ENCODE measurements around the gene MAP3K3. TPM values are rescaled to one million over a fixed set of nuclear protein-coding genes. Genes with fewer than 3 reads are reported as not detected.

Gene MAP3K3
- total and polyA plus RNA-seq, 10 of the 15 experiments (the other 5 are each of a cell fraction or from before 2014, with no cell fraction given) = 1.6 to 24.1 (median 15.0) TPM

DNA sequence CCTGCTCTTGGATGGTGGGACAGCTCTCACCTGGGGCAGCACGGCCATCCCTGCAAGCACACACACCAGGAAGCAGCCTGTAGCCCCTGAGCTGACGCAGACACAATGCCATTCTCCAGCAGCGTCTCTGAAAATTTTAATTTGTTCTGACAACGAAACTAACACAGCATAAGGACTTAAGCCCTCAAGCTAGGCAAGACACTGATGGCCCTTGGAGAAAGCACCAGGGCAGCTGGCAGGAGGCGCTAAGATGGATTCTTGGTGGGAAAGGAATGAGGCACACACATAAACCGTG is 80.5 kb downstream of the MAP3K3 start:
- DNase-seq (ENCODE audit: low read depth, low spot score) = no peak
- CTCF ChIA-PET = interaction anchor here (0.6 to 2.2 kb wide), 8 partner anchors 8 to 148 kb away, joined by 3 to 7 read pairs (median 3); no protein-coding TSS in a partner anchor
- peak overlapping the region; percentile 93 for H3K27ac ChIP-seq (ENCODE audit: control insufficient read depth, insufficient read depth)
- H3K36me3 ChIP-seq (ENCODE audit: control insufficient read depth in 2 of 2, insufficient read depth in 2 of 2, low read length in 1 of 2) = peaks cover 0 to 10% of the 10 kb centered on the region in 2 experiments; a peak in 3 of 4 replicates
- POLR2A ChIA-PET = interaction anchor here (0.5 to 4.2 kb wide), 6 partner anchors 14 to 144 kb away, joined by 3 to 42 read pairs (median 3); partner anchors contain the start of genes CCDC47, DDX42 and STRADA
- no peak for ATAC-seq
- H3K9ac ChIP-seq (ENCODE audit: control insufficient read depth, insufficient read depth, low read length) = peak overlapping the region; percentile 86
- FAIRE-seq = no peak
- no peaks in the 10 kb centered on the region for H3K27me3 ChIP-seq (replicated peaks in 1 of 2; ENCODE audit: control insufficient read depth in 2 of 2, insufficient read depth in 2 of 2, low read length in 1 of 2)
- H3K4me1 ChIP-seq (ENCODE audit: control insufficient read depth, insufficient read depth, low read length) = peaks cover 16% of the 10 kb centered on the region
- RAD21 ChIA-PET (ENCODE audit: unreplicated experiment) = interaction anchor here (2.6 to 3.8 kb wide), 2 partner anchors 40 to 70 kb away, joined by 10 to 23 read pairs; partner anchors contain the start of genes CCDC47, DDX42 and STRADA
- H3K9me3 ChIP-seq (replicated peaks; ENCODE audit: control insufficient read depth, insufficient read depth, low read length) = no peaks in the 10 kb centered on the region
- TF ChIP-seq MXI1 (IDR thresholded peaks at IDR 0.05; ENCODE audit: low read depth, low read length) = no peak
- TF ChIP-seq, protein P1, sequence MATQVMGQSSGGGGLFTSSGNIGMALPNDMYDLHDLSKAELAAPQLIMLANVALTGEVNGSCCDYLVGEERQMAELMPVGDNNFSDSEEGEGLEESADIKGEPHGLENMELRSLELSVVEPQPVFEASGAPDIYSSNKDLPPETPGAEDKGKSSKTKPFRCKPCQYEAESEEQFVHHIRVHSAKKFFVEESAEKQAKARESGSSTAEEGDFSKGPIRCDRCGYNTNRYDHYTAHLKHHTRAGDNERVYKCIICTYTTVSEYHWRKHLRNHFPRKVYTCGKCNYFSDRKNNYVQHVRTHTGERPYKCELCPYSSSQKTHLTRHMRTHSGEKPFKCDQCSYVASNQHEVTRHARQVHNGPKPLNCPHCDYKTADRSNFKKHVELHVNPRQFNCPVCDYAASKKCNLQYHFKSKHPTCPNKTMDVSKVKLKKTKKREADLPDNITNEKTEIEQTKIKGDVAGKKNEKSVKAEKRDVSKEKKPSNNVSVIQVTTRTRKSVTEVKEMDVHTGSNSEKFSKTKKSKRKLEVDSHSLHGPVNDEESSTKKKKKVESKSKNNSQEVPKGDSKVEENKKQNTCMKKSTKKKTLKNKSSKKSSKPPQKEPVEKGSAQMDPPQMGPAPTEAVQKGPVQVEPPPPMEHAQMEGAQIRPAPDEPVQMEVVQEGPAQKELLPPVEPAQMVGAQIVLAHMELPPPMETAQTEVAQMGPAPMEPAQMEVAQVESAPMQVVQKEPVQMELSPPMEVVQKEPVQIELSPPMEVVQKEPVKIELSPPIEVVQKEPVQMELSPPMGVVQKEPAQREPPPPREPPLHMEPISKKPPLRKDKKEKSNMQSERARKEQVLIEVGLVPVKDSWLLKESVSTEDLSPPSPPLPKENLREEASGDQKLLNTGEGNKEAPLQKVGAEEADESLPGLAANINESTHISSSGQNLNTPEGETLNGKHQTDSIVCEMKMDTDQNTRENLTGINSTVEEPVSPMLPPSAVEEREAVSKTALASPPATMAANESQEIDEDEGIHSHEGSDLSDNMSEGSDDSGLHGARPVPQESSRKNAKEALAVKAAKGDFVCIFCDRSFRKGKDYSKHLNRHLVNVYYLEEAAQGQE (IDR thresholded peaks at IDR 0.05; ENCODE audit: low read depth, low read length) = no peak
- TF ChIP-seq KLF5 (IDR thresholded peaks at IDR 0.05; ENCODE audit: partially characterized antibody) = no peak
- TF ChIP-seq RBBP5 (conservative IDR thresholded peaks at IDR 0.05) = no peak
- TF ChIP-seq, protein P2, sequence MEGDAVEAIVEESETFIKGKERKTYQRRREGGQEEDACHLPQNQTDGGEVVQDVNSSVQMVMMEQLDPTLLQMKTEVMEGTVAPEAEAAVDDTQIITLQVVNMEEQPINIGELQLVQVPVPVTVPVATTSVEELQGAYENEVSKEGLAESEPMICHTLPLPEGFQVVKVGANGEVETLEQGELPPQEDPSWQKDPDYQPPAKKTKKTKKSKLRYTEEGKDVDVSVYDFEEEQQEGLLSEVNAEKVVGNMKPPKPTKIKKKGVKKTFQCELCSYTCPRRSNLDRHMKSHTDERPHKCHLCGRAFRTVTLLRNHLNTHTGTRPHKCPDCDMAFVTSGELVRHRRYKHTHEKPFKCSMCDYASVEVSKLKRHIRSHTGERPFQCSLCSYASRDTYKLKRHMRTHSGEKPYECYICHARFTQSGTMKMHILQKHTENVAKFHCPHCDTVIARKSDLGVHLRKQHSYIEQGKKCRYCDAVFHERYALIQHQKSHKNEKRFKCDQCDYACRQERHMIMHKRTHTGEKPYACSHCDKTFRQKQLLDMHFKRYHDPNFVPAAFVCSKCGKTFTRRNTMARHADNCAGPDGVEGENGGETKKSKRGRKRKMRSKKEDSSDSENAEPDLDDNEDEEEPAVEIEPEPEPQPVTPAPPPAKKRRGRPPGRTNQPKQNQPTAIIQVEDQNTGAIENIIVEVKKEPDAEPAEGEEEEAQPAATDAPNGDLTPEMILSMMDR (IDR thresholded peaks at IDR 0.05 in 2 of 3, conservative IDR thresholded peaks at IDR 0.05 in 1 of 3; ENCODE audit: control insufficient read depth in 2 of 3, extremely low read depth in 1 of 3, insufficient read depth in 1 of 3, low read depth in 3 of 3, low read length in 3 of 3) = no peak
- no peak for TF ChIP-seq ZNF384 (IDR thresholded peaks at IDR 0.05; ENCODE audit: borderline replicate concordance, low read depth, low read length)
- TF ChIP-seq RUNX3 (IDR thresholded peaks at IDR 0.05; ENCODE audit: low read length) = no peak
- no peaks in the 10 kb centered on the region for H4K20me1 ChIP-seq (ENCODE audit: control insufficient read depth, insufficient read depth)
- H3K4me3 ChIP-seq = peak overlapping the region; percentile 91
- no peak overlapping the region for H2AFZ ChIP-seq (ENCODE audit: control insufficient read depth, low read depth, low read length)
- SMC1A ChIA-PET (ENCODE audit: uncharacterized antibody, unreplicated experiment) = interaction anchor here (0.9 to 2.1 kb wide), 6 partner anchors 25 to 83 kb away, joined by 3 to 5 read pairs (median 4); partner anchors contain the start of genes CCDC47 and STRADA
- 26% methylated on average over 6 of the region's 6 CpGs for WGBS (ENCODE audit: insufficient coverage, insufficient replicate concordance, low lambda C conversion rate, missing lambda C conversion rate)
- H3K4me2 ChIP-seq (ENCODE audit: control insufficient read depth, insufficient read depth) = peak overlapping the region; percentile 97
- intact Hi-C loops (cut with micrococcal nuclease; ENCODE audit: unreplicated experiment) (no loop called here), in situ Hi-C loops (cut with MboI) (no loop called here)
- H3K79me2 ChIP-seq (ENCODE audit: control insufficient read depth, insufficient read depth, low read length) = peaks cover 52% of the 10 kb centered on the region
- BruUV-seq (replicated peaks) = no TSS peak

All from GM12878 (cell line).